ENCODE data around the gene ABHD5. TPM values are rescaled to one million over a fixed set of nuclear protein-coding genes. Genes with fewer than 3 reads are reported as not detected.

Gene ABHD5
- total and polyA plus RNA-seq, 2 of the 8 experiments (the other 6 are each of a cell fraction or from before 2014, with no cell fraction given) = 10.5 to 16.4 TPM

DNA sequence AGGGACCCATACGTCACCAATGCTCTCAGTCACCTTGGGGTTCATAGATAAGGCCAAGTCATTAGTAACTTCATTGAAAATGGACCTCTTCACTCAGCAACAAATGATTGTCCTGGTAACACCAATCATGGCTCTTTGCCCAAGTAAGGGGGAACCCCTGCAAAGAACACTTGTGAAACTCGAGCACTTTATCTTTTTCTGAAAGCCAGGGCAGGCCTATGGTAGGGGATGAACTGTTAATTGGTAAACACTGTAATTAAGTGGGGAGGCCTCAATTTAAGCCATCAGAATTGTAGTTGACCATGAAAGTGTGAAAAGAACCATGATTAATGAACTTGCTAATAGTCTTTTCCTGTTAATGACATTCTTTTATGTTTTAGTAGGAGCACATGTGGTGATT, 73.3 kb downstream of the ABHD5 start:
- WGBS, 2 experiments (ENCODE audit: extremely low coverage in 1 of 2, insufficient coverage in 1 of 2, insufficient read length in 1 of 2, insufficient replicate concordance in 2 of 2, low coverage in 1 of 2, low lambda C conversion rate in 2 of 2, missing lambda C conversion rate in 1 of 2) = 90% methylated on average over 2 of the region's 2 CpGs; no CpG with 5 or more reads in 1 of the 2 experiments
- no peak for TF ChIP-seq ZNF274 (IDR thresholded peaks at IDR 0.05; ENCODE audit: borderline replicate concordance, extremely low read depth, low read length)
- TF ChIP-seq E2F6 (IDR thresholded peaks at IDR 0.05) = no peak
- TF ChIP-seq BCL11A (IDR thresholded peaks at IDR 0.05; ENCODE audit: low read depth in 2 of 2, low read length in 2 of 2) = no peak
- no peak for TF ChIP-seq NRF1 (IDR thresholded peaks at IDR 0.05; ENCODE audit: low read depth, low read length)
- TF ChIP-seq, protein P1, sequence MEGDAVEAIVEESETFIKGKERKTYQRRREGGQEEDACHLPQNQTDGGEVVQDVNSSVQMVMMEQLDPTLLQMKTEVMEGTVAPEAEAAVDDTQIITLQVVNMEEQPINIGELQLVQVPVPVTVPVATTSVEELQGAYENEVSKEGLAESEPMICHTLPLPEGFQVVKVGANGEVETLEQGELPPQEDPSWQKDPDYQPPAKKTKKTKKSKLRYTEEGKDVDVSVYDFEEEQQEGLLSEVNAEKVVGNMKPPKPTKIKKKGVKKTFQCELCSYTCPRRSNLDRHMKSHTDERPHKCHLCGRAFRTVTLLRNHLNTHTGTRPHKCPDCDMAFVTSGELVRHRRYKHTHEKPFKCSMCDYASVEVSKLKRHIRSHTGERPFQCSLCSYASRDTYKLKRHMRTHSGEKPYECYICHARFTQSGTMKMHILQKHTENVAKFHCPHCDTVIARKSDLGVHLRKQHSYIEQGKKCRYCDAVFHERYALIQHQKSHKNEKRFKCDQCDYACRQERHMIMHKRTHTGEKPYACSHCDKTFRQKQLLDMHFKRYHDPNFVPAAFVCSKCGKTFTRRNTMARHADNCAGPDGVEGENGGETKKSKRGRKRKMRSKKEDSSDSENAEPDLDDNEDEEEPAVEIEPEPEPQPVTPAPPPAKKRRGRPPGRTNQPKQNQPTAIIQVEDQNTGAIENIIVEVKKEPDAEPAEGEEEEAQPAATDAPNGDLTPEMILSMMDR (IDR thresholded peaks at IDR 0.05; ENCODE audit: control extremely low read depth in 1 of 3, insufficient read depth in 1 of 3, low read depth in 1 of 3, low read length in 3 of 3) = no peak
- TF ChIP-seq GABPA (IDR thresholded peaks at IDR 0.05; ENCODE audit: borderline replicate concordance, insufficient read depth, low read length) = no peak
- no peak for TF ChIP-seq RAD21 (IDR thresholded peaks at IDR 0.05 in 1 of 2, conservative IDR thresholded peaks at IDR 0.05 in 1 of 2; ENCODE audit: low read depth in 2 of 2, low read length in 2 of 2)
- TF ChIP-seq SUZ12 (IDR thresholded peaks at IDR 0.05; ENCODE audit: low read length) = no peak
- no peak for TF ChIP-seq POU5F1 (IDR thresholded peaks at IDR 0.05; ENCODE audit: low read depth, low read length)
- TF ChIP-seq CEBPB (IDR thresholded peaks at IDR 0.05; ENCODE audit: low read depth, low read length) = no peak
- no peak for TF ChIP-seq CHD1 (IDR thresholded peaks at IDR 0.05; ENCODE audit: low read depth, low read length)

More for the DNA sequence above, 73.3 kb downstream of the ABHD5 start:
- H2BK5ac ChIP-seq (ENCODE audit: low read depth, low read length) = no peak overlapping the region
- no peaks in the 10 kb centered on the region for H3K27me3 ChIP-seq (replicated peaks in 1 of 4; ENCODE audit: control insufficient read depth in 3 of 4, extremely low read depth in 1 of 4, insufficient read depth in 3 of 4, low read length in 3 of 4)
- no peak overlapping the region for H4K8ac ChIP-seq (ENCODE audit: extremely low read depth, insufficient read depth, low read length)
- H2BK12ac ChIP-seq (ENCODE audit: low read depth, low read length) = no peak overlapping the region
- H3K4ac ChIP-seq (replicated peaks; ENCODE audit: insufficient read length, low read depth, low read length) = no peak overlapping the region
- no peak for FAIRE-seq
- no peak overlapping the region for H3K14ac ChIP-seq (ENCODE audit: insufficient read length)
- H4K5ac ChIP-seq (ENCODE audit: insufficient read length, low read depth, low read length) = no peak overlapping the region
- no peak overlapping the region for H2BK120ac ChIP-seq (replicated peaks; ENCODE audit: low read depth, low read length)
- ChIA-PET POLR2A (ENCODE audit: partially characterized antibody) (no interaction called here), CTCF (ENCODE audit: partially characterized antibody) (interaction anchor here (1.5 to 1.8 kb wide), 2 partner anchors 12 to 19 kb away, joined by 5 to 6 read pairs; no protein-coding TSS in a partner anchor)
- no peak overlapping the region for H3K18ac ChIP-seq (ENCODE audit: extremely low read depth, low read length)
- no peak overlapping the region for H2BK20ac ChIP-seq (ENCODE audit: low read length)
- no peak overlapping the region; the same call in 1 of the 2 replicates for H2AFZ ChIP-seq (ENCODE audit: low read length)
- peaks cover 0 to 8% (median 2%) of the 10 kb centered on the region in 4 experiments; a peak in 3 of 7 replicates for H3K4me1 ChIP-seq (replicated peaks in 1 of 4; ENCODE audit: control insufficient read depth in 3 of 4, insufficient read depth in 4 of 4, low read length in 3 of 4)
- no peak overlapping the region for H3K9ac ChIP-seq (replicated peaks in 1 of 4; ENCODE audit: extremely low read depth in 1 of 4, low read depth in 3 of 4, low read length in 3 of 4)
- H3K4me2 ChIP-seq (ENCODE audit: insufficient read depth in 1 of 2, low read depth in 2 of 2, low read length in 2 of 2) = no peak overlapping the region
- no peak overlapping the region for H3K27ac ChIP-seq (ENCODE audit: low read depth, low read length)
- no peak overlapping the region for H2AK5ac ChIP-seq (ENCODE audit: low read depth, low read length)
- H3K56ac ChIP-seq (replicated peaks; ENCODE audit: insufficient read length, low read depth, low read length) = no peak overlapping the region
- no peak overlapping the region for H2BK15ac ChIP-seq (ENCODE audit: low read length)
- H3K23me2 ChIP-seq (ENCODE audit: low read depth, low read length) = no peaks in the 10 kb centered on the region; the same call in 1 of the 2 replicates
- H3K36me3 ChIP-seq (ENCODE audit: control insufficient read depth in 2 of 4, insufficient read depth in 4 of 4, low read length in 3 of 4) = no peaks in the 10 kb centered on the region
- no peak overlapping the region for H3K4me3 ChIP-seq (ENCODE audit: extremely low read depth in 1 of 4, insufficient read depth in 2 of 4, low read depth in 3 of 4, low read length in 4 of 4)
- H3K23ac ChIP-seq (ENCODE audit: insufficient read length) = no peak overlapping the region
- no peaks in the 10 kb centered on the region for H3K79me2 ChIP-seq (ENCODE audit: control insufficient read depth in 1 of 2, insufficient read depth in 2 of 2, low read length in 2 of 2)
- H3K9me3 ChIP-seq (ENCODE audit: insufficient read depth in 2 of 2, low read depth in 1 of 2, low read length in 1 of 2) = no peaks in the 10 kb centered on the region
- DNase-seq (ENCODE audit: low read depth in 1 of 2, low spot score in 2 of 2) = no peak
- H4K20me1 ChIP-seq (replicated peaks in 1 of 2; ENCODE audit: control insufficient read depth in 1 of 2, insufficient read depth in 2 of 2, low read length in 2 of 2) = no peaks in the 10 kb centered on the region
- H4K91ac ChIP-seq (replicated peaks; ENCODE audit: insufficient read length, low read length) = no peak overlapping the region
- H3K79me1 ChIP-seq (ENCODE audit: low read depth, low read length) = no peaks in the 10 kb centered on the region
